ENCODE results near the gene IL33. TPM values are rescaled to one million over a fixed set of nuclear protein-coding genes. Genes with fewer than 3 reads are reported as not detected.

The IL33 gene
- total RNA-seq, 1 donor from 2014 or later: not detected

DNA sequence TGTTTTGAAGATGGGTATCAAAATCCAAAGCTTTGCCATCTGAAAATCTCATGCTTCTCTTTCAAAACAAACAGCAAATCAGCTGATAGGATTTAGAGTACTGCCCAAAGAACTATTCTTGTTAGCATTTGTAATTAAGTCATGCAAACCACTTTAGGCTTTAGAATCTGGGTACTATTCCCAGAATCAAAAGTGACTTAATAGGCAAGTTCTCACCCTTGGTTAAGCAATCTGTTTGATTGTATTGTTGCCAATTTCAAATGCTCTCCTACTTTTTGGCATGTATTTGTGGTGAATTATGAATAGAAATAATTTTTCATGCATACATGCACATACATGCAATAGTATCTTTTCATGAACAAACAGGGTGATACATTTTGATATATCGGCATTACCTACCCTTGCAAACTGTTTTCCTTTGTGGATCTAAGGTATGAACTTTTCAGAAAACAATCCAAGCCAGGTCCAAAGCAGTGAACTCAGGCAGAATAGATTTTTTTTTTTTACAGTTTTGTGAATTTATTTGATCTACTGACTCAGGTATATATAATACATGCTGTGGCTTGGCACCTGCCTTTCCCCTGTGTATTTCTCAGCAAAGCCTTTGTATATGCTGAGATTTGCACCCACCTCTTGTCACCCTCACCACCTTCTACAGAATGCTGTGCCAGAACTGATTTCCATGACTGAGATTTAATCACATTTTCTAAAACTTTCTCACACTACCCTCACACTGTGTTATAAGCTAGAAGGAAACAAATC, 9.0 kb downstream of the IL33 start:
- H3K36me3 Mint-ChIP-seq (ENCODE audit: insufficient read depth): no peaks in the 10 kb centered on the region
- no peak for DNase-seq (ENCODE audit: low spot score, unreplicated experiment)
- TF ChIP-seq, protein P1, sequence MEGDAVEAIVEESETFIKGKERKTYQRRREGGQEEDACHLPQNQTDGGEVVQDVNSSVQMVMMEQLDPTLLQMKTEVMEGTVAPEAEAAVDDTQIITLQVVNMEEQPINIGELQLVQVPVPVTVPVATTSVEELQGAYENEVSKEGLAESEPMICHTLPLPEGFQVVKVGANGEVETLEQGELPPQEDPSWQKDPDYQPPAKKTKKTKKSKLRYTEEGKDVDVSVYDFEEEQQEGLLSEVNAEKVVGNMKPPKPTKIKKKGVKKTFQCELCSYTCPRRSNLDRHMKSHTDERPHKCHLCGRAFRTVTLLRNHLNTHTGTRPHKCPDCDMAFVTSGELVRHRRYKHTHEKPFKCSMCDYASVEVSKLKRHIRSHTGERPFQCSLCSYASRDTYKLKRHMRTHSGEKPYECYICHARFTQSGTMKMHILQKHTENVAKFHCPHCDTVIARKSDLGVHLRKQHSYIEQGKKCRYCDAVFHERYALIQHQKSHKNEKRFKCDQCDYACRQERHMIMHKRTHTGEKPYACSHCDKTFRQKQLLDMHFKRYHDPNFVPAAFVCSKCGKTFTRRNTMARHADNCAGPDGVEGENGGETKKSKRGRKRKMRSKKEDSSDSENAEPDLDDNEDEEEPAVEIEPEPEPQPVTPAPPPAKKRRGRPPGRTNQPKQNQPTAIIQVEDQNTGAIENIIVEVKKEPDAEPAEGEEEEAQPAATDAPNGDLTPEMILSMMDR (IDR thresholded peaks at IDR 0.05; ENCODE audit: unreplicated experiment): no peak

DNA sequence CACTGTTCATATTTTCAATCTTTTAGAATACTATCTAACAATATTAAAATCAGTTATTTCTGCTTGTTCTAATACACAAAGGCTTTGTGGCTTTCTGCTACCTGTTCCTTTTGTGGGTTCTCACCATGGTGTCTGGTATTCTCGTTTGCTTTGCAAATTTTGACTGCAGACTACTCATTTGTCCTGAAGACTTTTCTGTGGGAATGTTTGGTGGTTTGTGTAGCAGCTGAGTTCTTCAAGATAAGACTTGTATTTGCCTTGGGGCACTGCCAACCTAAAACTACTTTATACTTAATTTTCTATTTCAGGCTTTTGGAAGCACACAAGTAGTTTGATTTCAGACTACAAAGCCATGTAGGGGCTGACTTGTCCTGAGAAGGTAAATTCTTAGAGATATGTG, 11.1 kb downstream of the IL33 start:
- no peak overlapping the region for H3K27ac Mint-ChIP-seq
- DNase-seq (ENCODE audit: low spot score, unreplicated experiment): no peak
- H3K4me3 Mint-ChIP-seq (ENCODE audit: low read depth): no peak overlapping the region
- TF ChIP-seq, protein P1 (IDR thresholded peaks at IDR 0.05; ENCODE audit: unreplicated experiment): no peak
- no peaks in the 10 kb centered on the region for H3K27me3 Mint-ChIP-seq
- H3K9me3 Mint-ChIP-seq (ENCODE audit: low read depth): no peaks in the 10 kb centered on the region
- no peaks in the 10 kb centered on the region for H3K36me3 Mint-ChIP-seq (ENCODE audit: insufficient read depth)
- peaks cover 8% of the 10 kb centered on the region for H3K4me1 Mint-ChIP-seq (ENCODE audit: low read depth)

More for the DNA sequence above, 9.0 kb downstream of the IL33 start:
- Mint-ChIP-seq H3K27ac (no peak overlapping the region), H3K4me3 (ENCODE audit: low read depth) (no peak overlapping the region), H3K27me3 (no peaks in the 10 kb centered on the region), H3K4me1 (ENCODE audit: low read depth) (peaks cover 8% of the 10 kb centered on the region), H3K9me3 (ENCODE audit: low read depth) (no peaks in the 10 kb centered on the region)

DNA sequence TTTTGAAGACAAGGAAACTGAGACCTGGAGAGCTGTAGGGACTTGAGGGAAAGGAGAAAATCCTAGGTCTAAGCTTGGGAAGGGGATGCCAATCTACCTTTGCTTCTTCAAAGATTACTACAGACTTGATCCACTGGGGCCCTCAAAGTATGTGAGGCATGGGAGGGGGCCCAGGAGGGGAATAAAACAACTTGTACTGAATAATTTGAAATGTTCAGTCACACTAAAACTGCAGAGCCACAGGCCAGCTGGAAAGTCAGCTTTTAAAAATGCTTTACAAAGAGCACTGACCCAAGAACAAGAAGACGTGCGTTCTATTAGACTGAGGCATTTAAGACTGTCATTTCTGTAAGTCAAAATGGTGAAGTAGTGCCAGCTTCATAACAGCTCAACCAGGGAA, 13.6 kb downstream of the IL33 start:
- H3K27me3 Mint-ChIP-seq: no peaks in the 10 kb centered on the region
- TF ChIP-seq, protein P1 (IDR thresholded peaks at IDR 0.05; ENCODE audit: unreplicated experiment): no peak
- H3K36me3 Mint-ChIP-seq (ENCODE audit: insufficient read depth): no peaks in the 10 kb centered on the region
- H3K9me3 Mint-ChIP-seq (ENCODE audit: low read depth): no peaks in the 10 kb centered on the region
- DNase-seq (ENCODE audit: low spot score, unreplicated experiment): no peak
- H3K27ac Mint-ChIP-seq: no peak overlapping the region
- no peak overlapping the region for H3K4me3 Mint-ChIP-seq (ENCODE audit: low read depth)
- H3K4me1 Mint-ChIP-seq (ENCODE audit: low read depth): peaks cover 8% of the 10 kb centered on the region

DNA sequence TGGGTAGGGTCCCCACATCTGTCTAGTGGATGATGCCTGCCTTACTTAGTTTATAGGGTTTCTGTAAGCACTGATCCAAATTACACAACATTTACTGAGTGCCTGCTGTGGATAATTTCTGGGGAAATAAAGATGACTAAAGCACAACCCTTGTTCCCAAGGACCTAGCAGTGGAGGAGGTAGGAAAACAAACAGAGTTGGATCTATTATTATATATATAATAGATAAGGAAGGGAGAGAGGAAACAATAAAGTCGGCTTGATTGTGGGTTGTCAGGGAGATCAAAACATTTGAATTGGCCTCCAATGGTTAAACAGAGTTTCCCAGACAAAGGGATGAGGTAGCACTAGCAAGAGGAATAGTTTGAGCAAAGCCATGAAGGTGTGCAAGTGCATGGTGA, 14.0 kb downstream of the IL33 start:
- Mint-ChIP-seq H3K4me1 (ENCODE audit: low read depth) (peaks cover 8% of the 10 kb centered on the region), H3K36me3 (ENCODE audit: insufficient read depth) (no peaks in the 10 kb centered on the region), H3K27ac (no peak overlapping the region), H3K9me3 (ENCODE audit: low read depth) (no peaks in the 10 kb centered on the region), H3K4me3 (ENCODE audit: low read depth) (no peak overlapping the region), H3K27me3 (no peaks in the 10 kb centered on the region)
- no peak for DNase-seq (ENCODE audit: low spot score, unreplicated experiment)
- TF ChIP-seq, protein P1 (IDR thresholded peaks at IDR 0.05; ENCODE audit: unreplicated experiment): no peak

DNA sequence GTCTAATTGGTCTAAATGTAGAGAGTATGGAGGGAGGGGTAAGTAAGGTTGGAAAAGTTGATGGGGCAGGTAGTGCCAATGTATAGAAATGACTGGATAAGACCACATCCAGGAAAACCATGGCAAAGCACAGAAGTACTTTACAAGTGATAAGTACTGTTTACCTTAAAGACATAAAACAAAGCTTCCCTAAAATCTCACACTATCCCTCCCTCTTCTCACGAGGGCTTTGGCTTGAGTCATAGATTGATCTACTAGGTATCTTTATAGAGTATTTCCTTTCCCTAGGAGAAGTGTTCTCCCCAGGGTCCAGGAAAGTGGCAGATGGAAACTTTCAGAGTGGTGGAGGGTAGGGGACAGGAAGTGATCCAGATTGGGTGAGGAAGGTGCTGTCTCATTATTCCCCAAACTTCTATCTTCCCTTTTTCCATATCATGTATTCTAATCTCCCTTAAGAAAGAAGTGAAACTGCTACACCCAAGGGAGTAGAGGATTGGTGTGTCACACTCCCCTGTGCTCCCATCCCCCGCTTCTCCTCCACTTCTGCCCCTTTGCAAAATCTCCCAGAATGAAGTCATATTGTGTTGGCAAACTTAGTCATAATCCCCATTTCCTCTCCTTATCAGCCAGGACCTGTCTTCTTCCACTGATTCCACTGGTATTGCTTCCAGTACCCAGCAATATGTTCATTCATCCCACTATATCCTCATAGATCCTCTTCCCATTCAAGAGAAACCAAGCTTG, 14.6 kb downstream of the IL33 start:
- Mint-ChIP-seq H3K27ac (no peak overlapping the region), H3K9me3 (ENCODE audit: low read depth) (no peaks in the 10 kb centered on the region), H3K4me1 (ENCODE audit: low read depth) (peaks cover 8% of the 10 kb centered on the region), H3K36me3 (ENCODE audit: insufficient read depth) (no peaks in the 10 kb centered on the region), H3K27me3 (no peaks in the 10 kb centered on the region), H3K4me3 (ENCODE audit: low read depth) (no peak overlapping the region)
- TF ChIP-seq, protein P1 (IDR thresholded peaks at IDR 0.05; ENCODE audit: unreplicated experiment): no peak
- DNase-seq (ENCODE audit: low spot score, unreplicated experiment): no peak
